Ishikawa (cell line): ENCODE measurements around the gene DUSP12.

ENCODE experiments used
- EP300 ChIP-seq: IDR thresholded peaks from 2 replicates; pipeline ENCODE4 v1.6.1; 2012; ENCODE audit warnings: borderline replicate concordance
- TCF12 ChIP-seq: IDR thresholded peaks from 2 replicates; pipeline ENCODE4 v1.6.1; 2012; ENCODE audit warnings: low read depth
- YY1 ChIP-seq: IDR thresholded peaks from 2 replicates; pipeline ENCODE4 v1.6.1; 2012; ENCODE audit warnings: low read depth
- TF ChIP-seq, protein P1 (sequence below): IDR thresholded peaks from 2 replicates; pipeline ENCODE4 v1.6.1; 2012; ENCODE audit warnings: low read depth, mild to moderate bottlenecking

GRCh38 chr1:161779393-161779792 is 29.8 kb downstream of the DUSP12 start:
- TF ChIP-seq, protein P1, sequence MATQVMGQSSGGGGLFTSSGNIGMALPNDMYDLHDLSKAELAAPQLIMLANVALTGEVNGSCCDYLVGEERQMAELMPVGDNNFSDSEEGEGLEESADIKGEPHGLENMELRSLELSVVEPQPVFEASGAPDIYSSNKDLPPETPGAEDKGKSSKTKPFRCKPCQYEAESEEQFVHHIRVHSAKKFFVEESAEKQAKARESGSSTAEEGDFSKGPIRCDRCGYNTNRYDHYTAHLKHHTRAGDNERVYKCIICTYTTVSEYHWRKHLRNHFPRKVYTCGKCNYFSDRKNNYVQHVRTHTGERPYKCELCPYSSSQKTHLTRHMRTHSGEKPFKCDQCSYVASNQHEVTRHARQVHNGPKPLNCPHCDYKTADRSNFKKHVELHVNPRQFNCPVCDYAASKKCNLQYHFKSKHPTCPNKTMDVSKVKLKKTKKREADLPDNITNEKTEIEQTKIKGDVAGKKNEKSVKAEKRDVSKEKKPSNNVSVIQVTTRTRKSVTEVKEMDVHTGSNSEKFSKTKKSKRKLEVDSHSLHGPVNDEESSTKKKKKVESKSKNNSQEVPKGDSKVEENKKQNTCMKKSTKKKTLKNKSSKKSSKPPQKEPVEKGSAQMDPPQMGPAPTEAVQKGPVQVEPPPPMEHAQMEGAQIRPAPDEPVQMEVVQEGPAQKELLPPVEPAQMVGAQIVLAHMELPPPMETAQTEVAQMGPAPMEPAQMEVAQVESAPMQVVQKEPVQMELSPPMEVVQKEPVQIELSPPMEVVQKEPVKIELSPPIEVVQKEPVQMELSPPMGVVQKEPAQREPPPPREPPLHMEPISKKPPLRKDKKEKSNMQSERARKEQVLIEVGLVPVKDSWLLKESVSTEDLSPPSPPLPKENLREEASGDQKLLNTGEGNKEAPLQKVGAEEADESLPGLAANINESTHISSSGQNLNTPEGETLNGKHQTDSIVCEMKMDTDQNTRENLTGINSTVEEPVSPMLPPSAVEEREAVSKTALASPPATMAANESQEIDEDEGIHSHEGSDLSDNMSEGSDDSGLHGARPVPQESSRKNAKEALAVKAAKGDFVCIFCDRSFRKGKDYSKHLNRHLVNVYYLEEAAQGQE, result no peak
- TF ChIP-seq EP300 (no peak), TCF12 (no peak), YY1 (no peak)
